HG03064 (cell line): ENCODE measurements around the gene IGFL3.
"Not testable (repeated sequence)": the region's sequence is repeated elsewhere in the genome, so short reads cannot be mapped to it uniquely, and the experiment has no call there.

Source experiments
- ATAC-seq: cut with Tn5 transposase; IDR thresholded peaks from one replicate; pipeline ENCODE4 v1.9.1; 2021; ENCODE audit warnings: low read depth; ENCODE audit not compliant: unreplicated experiment

The IGFL3 gene

DNA sequence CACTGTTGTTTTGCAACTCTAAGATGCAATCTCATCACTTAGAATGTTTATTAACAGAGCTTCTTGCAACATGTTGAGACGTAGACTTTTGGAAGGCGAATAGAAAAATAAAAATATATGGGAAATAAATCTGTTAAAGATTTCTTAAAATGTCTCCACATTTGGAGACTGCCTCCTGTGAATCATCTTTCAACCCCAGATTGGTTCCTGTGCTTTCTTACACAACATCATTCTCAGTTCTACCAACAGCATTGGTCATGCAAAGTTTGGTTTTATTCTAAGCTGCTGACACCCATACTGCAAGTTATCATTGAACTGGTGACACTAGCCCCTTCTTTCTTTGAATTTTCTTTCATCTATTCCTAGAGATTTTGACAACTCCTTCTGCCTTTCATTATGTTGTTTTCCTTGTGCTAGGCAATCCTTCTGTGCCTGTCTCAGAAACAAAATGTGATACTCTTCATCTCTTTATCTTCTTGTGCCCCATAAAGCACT lies 1.6 kb upstream of the IGFL3 start:
- no peak for ATAC-seq

DNA sequence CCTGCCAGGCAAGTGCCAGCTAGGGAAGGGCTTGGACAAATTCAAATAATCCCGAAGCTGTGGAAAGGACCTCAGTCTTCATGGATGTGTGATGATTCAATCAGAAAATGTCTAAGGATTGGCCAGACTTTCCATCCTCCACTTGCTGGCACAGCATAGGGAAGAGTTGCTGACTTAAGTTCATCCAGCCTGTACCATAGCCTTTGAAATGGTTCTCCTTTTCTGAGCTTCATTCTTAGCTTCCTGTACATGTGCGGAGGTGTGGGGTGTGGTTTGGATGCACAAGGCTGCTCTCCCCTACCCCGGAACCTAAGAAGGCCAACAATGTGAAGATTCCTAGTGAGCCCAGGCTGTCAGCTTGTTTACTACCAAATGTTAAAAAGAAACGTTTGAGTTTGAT lies 959 bp upstream of the IGFL3 start:
- no peak for ATAC-seq

DNA sequence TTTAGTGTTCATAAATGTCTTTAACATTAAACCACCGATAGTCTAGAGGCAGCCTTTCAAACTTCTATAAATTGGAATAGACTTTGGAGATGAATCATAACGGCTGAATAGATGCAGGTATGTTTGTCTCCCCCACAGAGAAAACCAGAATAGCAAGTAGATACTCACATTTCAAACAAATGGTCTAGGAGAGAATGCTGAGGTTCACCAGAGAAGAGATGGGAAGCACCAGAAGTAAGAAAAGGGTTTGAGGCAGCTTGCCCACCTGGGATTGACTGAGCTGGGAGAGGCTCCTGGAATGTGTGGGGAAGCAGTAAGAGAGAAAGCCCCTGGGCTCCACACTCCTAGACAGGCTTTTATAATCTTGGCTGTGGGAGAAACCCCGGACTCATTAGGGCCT lies 6.4 kb downstream of the IGFL3 start:
- ATAC-seq: no peak

DNA sequence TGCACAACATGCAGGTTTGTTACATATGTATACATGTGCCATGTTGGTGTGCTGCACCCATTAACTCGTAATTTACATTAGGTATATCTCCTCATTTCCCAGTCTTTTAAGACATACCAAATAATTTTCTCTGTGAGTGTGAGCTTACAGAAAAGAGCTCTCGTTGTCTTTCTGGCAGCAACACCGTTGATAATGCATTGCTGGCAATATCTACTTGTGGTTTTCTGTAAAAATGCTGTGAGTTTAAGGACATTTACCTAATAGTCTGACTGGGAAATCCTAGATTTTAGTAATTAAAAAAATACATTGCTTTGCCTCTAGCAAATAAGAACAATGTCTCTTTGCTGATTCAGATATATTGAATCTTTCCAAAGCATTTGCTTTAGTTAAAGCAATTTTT lies 8.4 kb downstream of the IGFL3 start:
- ATAC-seq: no peak

DNA sequence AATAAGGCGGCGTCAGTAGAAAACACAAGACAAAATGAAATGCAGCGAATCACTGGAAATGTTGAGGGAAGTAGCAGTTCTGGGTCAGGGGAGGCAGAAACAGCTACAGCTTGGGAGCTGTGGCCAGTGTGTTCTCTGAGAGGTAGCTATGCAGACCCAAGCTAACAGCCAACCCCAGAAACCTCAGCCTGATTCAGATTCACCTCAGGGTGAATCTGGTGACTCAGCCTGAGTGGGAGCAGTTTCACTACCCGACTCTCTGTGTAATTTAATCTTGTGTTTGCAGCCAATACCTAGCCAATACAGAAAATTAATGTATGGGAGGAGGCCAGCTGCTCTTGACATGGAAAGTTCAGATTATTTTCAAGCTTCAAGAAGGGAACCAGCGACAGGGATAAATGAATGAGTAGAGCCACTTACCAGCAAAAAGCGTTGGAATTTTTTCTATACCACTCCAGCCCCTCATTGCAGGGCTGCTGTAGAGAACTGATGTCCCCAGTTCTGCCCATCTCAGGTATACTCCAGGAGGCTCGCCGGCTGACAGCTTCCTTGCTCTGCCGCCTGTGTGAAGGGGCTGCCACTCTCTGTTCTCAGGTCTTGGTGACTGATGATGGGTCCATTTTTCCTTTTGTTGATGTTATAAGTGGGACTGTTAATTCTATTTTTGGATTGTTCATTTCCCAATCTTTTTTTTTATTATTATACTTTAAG lies 8.9 kb downstream of the IGFL3 start:
- no peak for ATAC-seq

DNA sequence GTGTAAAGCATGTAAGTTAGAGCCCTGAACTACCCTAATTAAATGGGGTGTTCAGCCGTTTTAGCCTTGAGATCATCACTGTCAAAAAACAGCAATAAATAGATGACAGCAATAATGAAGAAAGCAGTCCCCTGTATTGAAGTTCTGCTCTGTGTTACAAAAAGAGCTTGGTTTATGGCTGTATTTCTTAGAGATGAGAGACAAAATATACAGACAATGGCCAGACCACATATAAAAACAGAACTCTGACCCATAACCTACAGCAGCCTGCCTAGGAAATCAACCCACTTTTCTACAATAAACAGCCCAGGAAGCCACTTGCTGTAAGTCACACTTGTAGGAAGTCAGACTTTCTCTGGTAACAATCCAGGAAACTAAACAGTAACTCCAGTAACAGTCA lies 10.8 kb downstream of the IGFL3 start:
- ATAC-seq: no peak

DNA sequence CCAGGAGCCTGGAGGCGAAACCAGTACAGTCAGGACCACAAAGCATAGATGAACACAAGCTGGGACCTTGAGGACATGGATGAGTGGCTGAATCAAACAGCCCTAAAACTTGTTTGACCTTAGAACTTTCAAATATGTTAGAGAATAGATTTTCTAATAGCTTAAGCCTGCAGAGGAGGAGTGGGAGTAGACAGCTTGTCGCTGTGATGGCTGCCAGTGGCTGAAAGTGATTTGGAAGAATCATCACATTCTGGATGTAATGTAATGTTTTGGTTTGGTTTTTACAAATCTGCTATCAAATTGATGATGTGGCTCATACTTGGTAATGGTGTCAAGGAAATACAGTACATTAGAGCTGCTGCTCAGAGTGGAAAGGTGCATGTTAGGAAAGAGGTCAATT lies 12.0 kb downstream of the IGFL3 start:
- ATAC-seq: no peak

DNA sequence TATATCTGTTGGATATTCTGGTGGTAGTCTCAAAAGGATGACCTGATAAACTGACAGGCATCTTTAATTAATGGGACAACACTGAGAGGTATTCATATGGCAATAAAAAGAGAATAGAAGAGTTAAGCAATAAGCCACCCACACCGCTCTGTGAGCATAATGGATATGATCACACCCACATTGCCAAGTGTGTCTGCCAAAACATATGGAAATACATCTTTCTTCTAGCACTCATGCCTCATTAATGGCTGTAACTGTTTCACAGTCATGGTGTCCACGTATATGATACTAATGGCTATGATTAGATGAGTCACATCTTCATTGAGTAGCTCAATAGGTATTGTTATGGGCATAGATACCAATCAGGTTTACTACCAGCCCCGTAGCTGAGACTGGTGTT lies 13.1 kb downstream of the IGFL3 start:
- no peak for ATAC-seq

DNA sequence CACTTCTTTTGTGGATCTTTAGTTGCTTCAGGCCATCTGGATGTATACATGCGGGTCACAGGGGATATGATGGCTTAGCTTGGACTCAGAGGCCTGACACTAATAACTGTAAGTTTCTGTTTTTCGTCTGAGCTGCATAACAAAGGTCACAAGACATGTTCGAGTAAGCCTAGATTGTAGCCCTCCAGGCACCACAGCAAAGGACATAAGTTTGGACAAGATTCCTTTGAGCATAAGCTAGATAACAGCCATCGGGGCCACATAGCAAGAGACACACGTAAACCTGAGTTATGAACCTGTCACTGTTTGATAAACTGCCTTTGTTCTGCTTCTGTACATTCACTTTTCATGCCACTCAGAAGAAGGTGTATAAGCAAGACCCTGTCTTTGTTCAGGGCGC lies 14.6 kb downstream of the IGFL3 start:
- no peak for ATAC-seq

DNA sequence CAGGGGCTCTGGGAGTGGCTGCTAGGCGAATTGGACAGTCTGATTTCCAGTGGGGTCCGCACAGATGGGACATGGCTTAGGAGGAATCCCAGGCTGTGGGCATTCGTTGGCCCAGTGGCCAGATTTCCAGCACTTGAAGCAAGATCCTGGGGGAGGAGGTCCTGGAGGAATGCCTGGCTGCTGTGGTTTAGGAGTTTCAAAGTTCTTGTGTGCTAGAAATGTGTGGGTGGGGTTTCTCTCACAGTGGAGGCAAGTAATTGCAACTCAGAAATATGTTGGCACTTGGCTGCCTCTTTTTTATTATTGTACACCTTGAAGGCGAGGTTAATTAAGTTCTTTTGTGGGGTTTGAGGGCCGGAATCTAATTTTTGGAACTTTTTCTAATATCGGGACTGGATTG lies 17.1 kb downstream of the IGFL3 start:
- ATAC-seq: no peak

DNA sequence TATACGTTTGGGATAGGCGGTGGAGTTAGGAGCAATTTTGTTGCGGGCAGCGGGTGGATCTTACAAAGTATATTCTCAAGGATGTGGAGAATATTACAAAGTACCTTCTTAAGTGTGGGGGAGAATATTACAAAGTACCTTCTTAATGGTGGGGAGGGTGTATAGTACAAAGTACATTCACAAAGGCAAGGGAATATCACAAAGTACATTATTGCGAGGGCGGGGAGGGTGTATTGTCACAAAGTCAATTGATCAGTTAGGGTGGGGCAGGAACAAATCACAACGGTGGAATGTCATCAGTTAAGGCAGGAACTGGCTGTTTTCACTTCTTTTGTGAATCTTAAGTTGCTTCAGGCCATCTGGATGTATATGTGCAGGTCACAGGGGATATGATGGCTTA lies 22.2 kb downstream of the IGFL3 start:
- ATAC-seq: not testable (repeated sequence)

DNA sequence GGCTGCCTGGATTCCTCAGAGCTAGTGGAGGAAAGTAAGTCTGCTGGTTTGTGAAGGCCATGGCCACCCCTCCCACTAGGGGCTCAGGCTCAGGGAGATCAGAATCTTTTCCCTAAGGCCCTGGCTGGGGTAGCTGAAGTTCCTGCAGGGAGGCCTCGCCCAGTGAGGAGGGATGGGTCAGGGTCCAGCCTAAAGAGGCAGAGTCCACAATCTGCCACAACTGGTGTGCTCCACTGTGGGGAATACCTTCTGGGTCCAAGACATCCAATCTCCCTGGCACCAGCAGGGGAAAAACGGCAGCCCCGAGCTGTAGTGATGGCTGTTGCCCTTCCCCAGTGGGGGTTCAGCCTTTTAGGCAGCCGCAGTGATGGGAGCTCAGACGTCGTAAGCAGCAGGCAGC lies 23.2 kb downstream of the IGFL3 start:
- no peak for ATAC-seq

DNA sequence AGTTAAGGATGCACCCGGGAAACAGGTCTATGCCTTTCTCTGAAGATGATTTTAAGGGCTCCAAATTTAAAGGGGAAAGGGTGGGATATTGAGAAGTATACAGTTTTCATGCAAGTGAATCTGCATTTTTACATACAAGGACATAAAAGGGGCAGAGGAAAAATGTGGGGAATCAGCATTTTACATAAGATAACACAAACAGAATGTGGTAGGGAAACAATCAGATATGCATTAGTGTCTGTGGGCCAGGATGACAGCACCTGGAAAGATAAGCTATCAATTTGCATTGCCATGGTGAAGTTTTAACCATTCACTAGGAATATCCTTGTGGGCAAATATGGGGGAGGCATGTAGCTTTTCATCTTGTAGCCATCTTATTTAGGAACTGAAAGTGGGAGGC lies 24.1 kb downstream of the IGFL3 start:
- no peak for ATAC-seq

DNA sequence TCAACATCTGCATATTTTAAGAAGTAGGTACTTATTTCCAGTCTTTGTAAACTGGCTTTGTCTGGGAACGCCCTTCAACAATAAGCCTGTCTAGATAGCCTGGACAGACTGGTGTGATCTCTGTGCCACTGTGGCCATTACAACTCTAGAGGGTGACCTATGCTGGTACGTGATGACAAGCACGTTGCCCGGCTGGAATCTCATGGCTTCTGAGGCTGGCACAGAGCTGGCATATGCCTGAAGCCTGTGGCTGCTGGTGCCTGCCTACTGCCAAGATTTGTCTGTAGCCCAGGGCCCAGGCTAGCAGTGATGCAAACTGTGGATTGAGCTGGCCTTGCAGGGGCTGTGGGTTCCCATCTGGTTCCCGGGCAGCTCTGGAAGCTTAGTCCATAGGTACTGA lies 34.0 kb downstream of the IGFL3 start:
- no peak for ATAC-seq

DNA sequence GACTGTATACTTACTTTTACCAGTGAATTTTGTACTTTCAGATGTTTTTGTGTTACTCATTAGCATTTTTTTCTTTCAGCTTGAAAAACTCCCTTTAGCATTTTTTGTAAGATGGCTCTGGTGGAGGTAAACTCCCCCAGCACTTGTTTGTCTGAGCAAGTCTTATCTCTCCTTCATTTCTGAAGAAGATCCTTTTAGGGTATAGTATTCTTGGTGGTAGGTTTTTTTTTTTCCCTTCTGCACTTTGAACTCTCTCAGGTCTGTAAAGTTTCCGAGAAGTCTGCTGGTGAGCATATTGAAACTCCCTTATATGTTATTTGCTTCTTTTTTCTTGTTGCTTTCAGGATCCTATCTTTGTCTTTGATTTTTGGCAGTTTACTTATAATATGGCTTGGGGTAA lies 35.1 kb downstream of the IGFL3 start:
- no peak for ATAC-seq

DNA sequence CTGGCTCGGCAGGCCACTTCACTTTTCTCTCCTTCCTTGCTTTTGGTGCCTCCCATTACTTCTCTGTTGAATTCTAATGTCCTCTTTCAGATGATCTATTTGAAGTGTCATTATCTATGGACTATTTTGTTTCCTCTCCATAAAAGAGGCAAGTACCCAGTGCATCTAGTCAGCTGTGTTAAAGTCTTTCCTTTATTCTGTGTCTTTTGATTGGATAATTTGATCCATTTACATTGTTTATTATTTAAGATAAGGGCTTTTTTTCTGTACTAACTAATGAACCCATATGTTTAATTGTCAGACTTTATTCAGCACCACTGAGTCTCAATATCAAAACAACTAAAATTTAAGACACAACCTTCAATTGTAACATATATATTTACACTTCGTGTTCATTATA lies 36.4 kb downstream of the IGFL3 start:
- ATAC-seq: no peak

DNA sequence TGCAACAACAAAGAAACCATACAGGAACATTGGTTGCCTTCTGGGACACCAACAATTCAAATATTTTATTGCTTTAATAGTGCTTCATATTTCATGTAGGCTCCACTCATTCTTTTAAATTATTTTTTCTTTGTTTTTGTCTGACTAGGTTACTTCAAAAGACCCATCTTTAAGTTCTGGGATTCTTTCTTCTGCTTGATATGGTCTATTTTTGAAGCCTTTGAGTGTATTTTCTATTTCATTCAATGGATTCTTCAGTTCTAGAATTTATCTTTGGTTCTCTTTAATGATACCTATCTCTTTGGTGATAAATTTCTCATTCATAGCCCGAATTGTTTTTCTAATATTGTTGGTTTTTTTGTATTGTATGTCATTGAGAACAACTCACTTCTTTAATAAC lies 38.6 kb downstream of the IGFL3 start:
- no peak for ATAC-seq

DNA sequence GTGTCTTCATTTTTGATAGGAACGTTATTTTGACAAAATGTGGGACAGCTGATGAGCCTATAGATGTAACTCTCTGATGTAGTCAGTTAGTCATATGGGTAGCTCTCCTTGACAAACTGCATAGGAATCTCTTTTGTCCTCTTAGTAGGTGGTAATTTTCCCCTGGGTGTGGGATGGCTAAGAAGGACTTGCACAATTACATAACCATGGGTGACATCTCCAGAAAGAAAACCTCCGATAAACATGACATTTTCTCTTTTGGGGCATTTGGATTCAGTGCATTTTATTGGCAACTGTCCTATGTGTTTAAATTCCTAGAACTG lies 41.8 kb downstream of the IGFL3 start:
- no peak for ATAC-seq

DNA sequence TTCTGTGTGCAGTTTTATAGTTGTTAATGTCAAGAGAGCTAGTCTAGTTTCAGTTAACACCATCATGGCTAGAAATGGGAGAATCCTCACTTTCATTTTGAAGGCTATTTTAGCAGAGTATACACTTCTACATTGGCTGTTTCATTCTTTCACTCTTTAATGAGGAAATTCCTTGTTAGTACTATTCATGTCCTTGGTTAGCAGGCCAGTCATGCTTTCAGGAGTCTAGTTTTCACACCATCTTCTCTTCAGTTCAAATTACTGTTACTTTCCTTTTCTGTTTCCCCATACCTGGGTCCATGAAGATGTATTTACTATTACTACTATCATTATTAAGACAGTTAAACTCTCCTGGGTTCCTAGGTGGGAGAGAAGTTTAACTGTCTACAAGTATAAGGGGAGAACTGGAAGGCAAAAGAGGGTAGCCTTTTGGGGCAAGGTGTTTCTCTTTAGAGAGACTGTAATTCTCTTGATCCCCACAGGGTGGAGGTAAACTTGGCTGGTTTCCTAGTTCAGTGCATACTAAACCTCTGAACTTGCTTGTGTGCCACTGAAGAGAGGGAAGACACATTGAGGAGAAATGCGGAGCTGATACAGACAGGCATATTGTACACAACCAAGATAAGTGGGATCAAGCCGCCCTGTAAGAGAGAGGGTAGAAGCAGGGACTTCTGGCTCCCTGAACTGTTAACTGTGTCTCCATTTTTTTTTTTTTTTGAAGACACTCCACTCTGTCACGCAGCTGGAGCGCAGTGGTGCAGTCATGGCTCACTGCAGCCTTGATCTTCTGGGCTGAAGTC lies 42.4 kb downstream of the IGFL3 start:
- no peak for ATAC-seq

DNA sequence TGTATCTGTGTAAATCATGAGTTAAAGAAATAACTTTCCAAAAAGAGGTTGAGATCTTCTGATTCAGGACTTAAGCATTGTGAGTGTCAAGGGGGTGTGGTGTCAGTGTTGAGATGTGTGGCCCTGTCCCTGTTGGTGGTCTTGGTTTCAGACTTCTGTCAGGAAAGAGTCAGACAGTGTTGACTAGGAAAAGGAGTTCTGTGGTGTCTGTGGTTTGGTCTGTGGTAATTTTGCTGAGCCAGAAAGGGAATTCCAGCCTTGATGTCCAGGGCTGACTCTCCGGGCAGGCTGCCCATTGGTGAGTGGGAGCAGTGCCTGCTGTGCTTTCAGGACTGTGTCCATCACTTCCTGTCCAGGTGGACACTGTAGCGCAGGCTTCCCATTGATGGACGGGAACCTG lies 43.9 kb downstream of the IGFL3 start:
- ATAC-seq: no peak

DNA sequence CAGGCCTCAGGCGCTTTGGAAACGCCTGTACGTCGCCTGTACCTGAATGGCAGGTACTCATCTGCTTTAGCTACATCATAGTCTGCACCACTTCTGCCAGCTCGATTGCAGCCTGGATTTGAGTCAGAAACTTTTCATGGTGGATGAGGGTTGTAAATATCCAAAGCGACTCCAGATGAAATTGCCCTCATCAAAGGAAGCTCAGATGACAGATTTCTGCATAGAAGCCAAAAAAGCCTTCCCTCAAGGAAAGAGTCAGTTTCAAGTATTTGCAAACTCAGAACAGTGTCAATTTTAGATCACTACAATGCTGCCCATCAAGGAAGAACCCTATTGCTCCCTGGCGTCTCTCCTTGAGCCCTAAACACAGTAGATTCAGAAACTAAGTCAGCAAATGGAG lies 44.9 kb downstream of the IGFL3 start:
- no peak for ATAC-seq

DNA sequence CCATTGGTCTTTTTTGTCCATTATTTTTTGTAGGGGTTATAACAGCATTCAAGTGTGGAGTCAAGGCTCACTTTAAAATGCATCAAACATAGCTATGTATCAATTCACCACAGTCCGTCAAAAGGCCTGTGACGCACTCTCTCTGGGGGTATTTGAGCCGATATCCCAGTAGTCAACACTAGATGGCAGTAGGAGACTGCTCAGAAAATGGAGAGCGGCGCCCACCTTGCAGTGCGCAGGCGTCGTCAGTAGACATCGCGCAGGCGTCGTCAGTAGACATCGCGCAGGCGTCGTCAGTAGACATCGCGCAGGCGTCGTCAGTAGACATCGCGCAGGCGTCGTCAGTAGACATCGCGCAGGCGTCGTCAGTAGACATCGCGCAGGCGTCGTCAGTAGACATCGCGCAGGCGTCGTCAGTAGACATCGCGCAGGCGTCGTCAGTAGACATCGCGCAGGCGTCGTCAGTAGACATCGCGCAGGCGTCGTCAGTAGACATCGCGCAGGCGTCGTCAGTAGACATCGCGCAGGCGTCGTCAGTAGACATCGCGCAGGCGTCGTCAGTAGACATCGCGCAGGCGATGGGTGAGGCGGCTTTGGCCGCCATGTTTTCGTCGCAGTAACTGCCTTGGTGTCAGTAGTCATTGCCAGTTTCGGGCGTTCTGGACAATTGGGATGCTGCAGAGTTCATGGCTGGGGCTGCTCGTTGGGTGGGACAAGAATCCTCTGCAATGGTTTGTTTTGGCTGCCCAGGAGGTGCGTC lies 45.7 kb downstream of the IGFL3 start:
- not testable (repeated sequence) for ATAC-seq
